WTC11 (cell line): ENCODE results near the gene MCRIP2. TPM values are rescaled to one million over a fixed set of nuclear protein-coding genes. Genes with fewer than 3 reads are reported as not detected.

Experiments used
- ATAC-seq: fragments of 200-7000 bp; cut with Tn5 transposase; 2 replicates; pipeline ENCODE4 v1.10.0; 2021; ENCODE audit warnings: mild to moderate bottlenecking, moderate library complexity
- CTCF ChIA-PET: fragments of 300-600 bp; sonication (Branson Sonifier 250); formaldehyde crosslinking; loops from one replicate; lab custom pipeline; 2021; ENCODE audit warnings: antibody characterized with exemption; lab: Charles Lee
- POLR2A ChIA-PET: fragments of 350-600 bp; sonication (Branson Sonifier 250); formaldehyde crosslinking; loops from one replicate; lab custom pipeline; 2021; ENCODE audit warnings: antibody characterized with exemption; lab: Charles Lee
- DNase-seq: peaks from one replicate; pipeline ENCODE4 v3.0.0; 2021; ENCODE audit warnings: low spot score
- H3K27ac Mint-ChIP-seq: 2 replicates; pipeline ENCODE4 v1.8.0; 2021; ENCODE audit warnings: mixed read lengths
- H3K27me3 Mint-ChIP-seq: 2 replicates; pipeline ENCODE4 v1.8.0; 2021; ENCODE audit warnings: low read depth, mild to moderate bottlenecking, moderate library complexity, mixed read lengths
- H3K36me3 Mint-ChIP-seq: 2 replicates; pipeline ENCODE4 v1.8.0; 2021; ENCODE audit warnings: mixed read lengths
- H3K4me1 Mint-ChIP-seq: 2 replicates; pipeline ENCODE4 v1.8.0; 2022; ENCODE audit warnings: mixed read lengths
- H3K4me3 Mint-ChIP-seq: 2 replicates; pipeline ENCODE4 v1.8.0; 2021; ENCODE audit warnings: mild to moderate bottlenecking, moderate library complexity, mixed read lengths
- H3K9me3 Mint-ChIP-seq: 2 replicates; pipeline ENCODE4 v1.8.0; 2021; ENCODE audit warnings: mixed read lengths
- AFF4 ChIP-seq: sonication (generic); formaldehyde crosslinking; IDR thresholded peaks from 2 replicates; pipeline ENCODE4 v1.8.1; 2023; ENCODE audit warnings: mild to moderate bottlenecking, missing genetic modification reagents, borderline replicate concordance
- ARID4B ChIP-seq: sonication (generic); formaldehyde crosslinking; IDR thresholded peaks from 2 replicates; pipeline ENCODE4 v1.8.0; 2023; ENCODE audit warnings: missing genetic modification reagents, mild to moderate bottlenecking, borderline replicate concordance
- ATF6 ChIP-seq: sonication (generic); formaldehyde crosslinking; IDR thresholded peaks from 2 replicates; pipeline ENCODE4 v1.8.1; 2023; ENCODE audit warnings: mild to moderate bottlenecking, missing genetic modification reagents
- ESRRA ChIP-seq: sonication (generic); formaldehyde crosslinking; IDR thresholded peaks from 2 replicates; pipeline ENCODE4 v1.8.1; 2022; ENCODE audit warnings: mild to moderate bottlenecking, missing genetic modification reagents, borderline replicate concordance
- GRHL2 ChIP-seq: fragments of 250-450 bp; sonication (Bioruptor Pico); IDR thresholded peaks from 2 replicates; pipeline ENCODE4 v1.8.0; 2022; ENCODE audit warnings: mild to moderate bottlenecking, moderate library complexity; ENCODE audit not compliant: insufficient replicate concordance, severe bottlenecking
- HMGXB4 ChIP-seq: sonication (generic); formaldehyde crosslinking; IDR thresholded peaks from 2 replicates; pipeline ENCODE4 v1.8.1; 2023; ENCODE audit warnings: mild to moderate bottlenecking, moderate library complexity, missing genetic modification reagents
- IRF2 ChIP-seq: sonication (generic); formaldehyde crosslinking; IDR thresholded peaks from 2 replicates; pipeline ENCODE4 v1.8.0; 2022; ENCODE audit warnings: low read depth, missing genetic modification reagents, borderline replicate concordance
- MAX ChIP-seq: sonication (generic); formaldehyde crosslinking; IDR thresholded peaks from 2 replicates; pipeline ENCODE4 v1.8.0; 2022; ENCODE audit warnings: mild to moderate bottlenecking, missing genetic modification reagents
- MYBL2 ChIP-seq: sonication (generic); formaldehyde crosslinking; IDR thresholded peaks from 2 replicates; pipeline ENCODE4 v1.8.1; 2023; ENCODE audit warnings: mild to moderate bottlenecking, moderate library complexity, missing genetic modification reagents
- PREB ChIP-seq: sonication (generic); formaldehyde crosslinking; IDR thresholded peaks from 2 replicates; pipeline ENCODE4 v1.8.1; 2022; ENCODE audit warnings: mild to moderate bottlenecking, missing genetic modification reagents, moderate library complexity, borderline replicate concordance
- SP1 ChIP-seq: sonication (generic); formaldehyde crosslinking; conservative IDR thresholded peaks from 2 replicates; pipeline ENCODE4 v1.8.1; 2022; ENCODE audit warnings: missing genetic modification reagents
- TEAD4 ChIP-seq: sonication (generic); formaldehyde crosslinking; IDR thresholded peaks from 2 replicates; pipeline ENCODE4 v1.8.0; 2022; ENCODE audit warnings: mild to moderate bottlenecking, missing genetic modification reagents
- ZBTB43 ChIP-seq: sonication (generic); formaldehyde crosslinking; IDR thresholded peaks from 2 replicates; pipeline ENCODE4 v1.8.1; 2023; ENCODE audit warnings: mild to moderate bottlenecking, missing genetic modification reagents
- ZNF219 ChIP-seq: sonication (generic); formaldehyde crosslinking; IDR thresholded peaks from 2 replicates; pipeline ENCODE4 v1.8.0; 2023; ENCODE audit warnings: missing genetic modification reagents, mild to moderate bottlenecking, borderline replicate concordance
- ZNF317 ChIP-seq: sonication (generic); formaldehyde crosslinking; IDR thresholded peaks from 2 replicates; pipeline ENCODE4 v1.8.1; 2023; ENCODE audit warnings: low read depth, mild to moderate bottlenecking, moderate library complexity, missing genetic modification reagents, borderline replicate concordance
- ZNF532 ChIP-seq: fragments of 250-450 bp; sonication (Bioruptor Pico); IDR thresholded peaks from 2 replicates; pipeline ENCODE4 v1.9.0; 2021; ENCODE audit warnings: mild to moderate bottlenecking, borderline replicate concordance
- total RNA-seq: library from RNA; stranded (reverse); gene quantifications from 3 replicates; pipeline ENCODE4 v1.2.3, GENCODE V29; 2021

MCRIP2 gene
- total RNA-seq, 1 experiment from 2014 or later: 63.3 TPM

GRCh38 chr16:600781-601180 is 40.8 kb upstream of the MCRIP2 start (continued):
- TF ChIP-seq ZNF532 (no peak), ESRRA (CRISPR knock-in tag) (no peak), HMGXB4 (CRISPR knock-in tag) (no peak)

GRCh38 chr16:603933-604332 is 37.7 kb upstream of the MCRIP2 start:
- Mint-ChIP-seq H3K36me3 (peaks cover 22% of the 10 kb centered on the region), H3K27me3 (no peaks in the 10 kb centered on the region), H3K27ac (no peak overlapping the region), H3K4me3 (no peak overlapping the region), H3K4me1 (peaks cover 6% of the 10 kb centered on the region), H3K9me3 (peaks cover 12% of the 10 kb centered on the region)
- CTCF ChIA-PET: no interaction called here
- ATAC-seq (no peak), DNase-seq (no peak)
- POLR2A ChIA-PET: no interaction called here
- TF ChIP-seq IRF2 (CRISPR knock-in tag) (no peak), AFF4 (CRISPR knock-in tag) (no peak), SP1 (CRISPR knock-in tag) (no peak), ZBTB43 (CRISPR knock-in tag) (no peak), ARID4B (CRISPR knock-in tag) (no peak), MAX (no peak), TEAD4 (CRISPR knock-in tag) (no peak), ATF6 (CRISPR knock-in tag) (no peak), ZNF317 (CRISPR knock-in tag) (no peak), ZNF219 (no peak), MYBL2 (CRISPR knock-in tag) (no peak), PREB (CRISPR knock-in tag) (no peak), GRHL2 (no peak)
